AG04449 (cell line): ENCODE measurements around the gene FBXO22.
A peak's percentile ranks its signal among the peaks of the same experiment; 100 is the strongest.
"Not testable (repeated sequence)": the region's sequence is repeated elsewhere in the genome, so short reads cannot be mapped to it uniquely, and the experiment has no call there.

Source experiments
- CTCF ChIA-PET: fragments of 350-600 bp; formaldehyde crosslinking; extraction: SDS; loops from one replicate; lab custom pipeline; 2021; ENCODE audit warnings: antibody characterized with exemption; lab: Yijun Ruan, JAX
- POLR2A ChIA-PET: fragments of 400-600, 350-600 bp; formaldehyde crosslinking; extraction: SDS; loops from one replicate; lab custom pipeline; 2020; ENCODE audit warnings: antibody characterized with exemption, inconsistent platforms; lab: Yijun Ruan, JAX
- DNase-seq: peaks from one replicate; pipeline ENCODE4 v3.0.0-alpha.2; 2010; ENCODE audit warnings: low read depth, low spot score
- H3K4me3 ChIP-seq: 2 replicates; pipeline ENCODE4 v1.5.1; 2011; ENCODE audit warnings: low read depth, mild to moderate bottlenecking, control low read depth, low read length
- CTCF ChIP-seq: IDR thresholded peaks from one replicate; pipeline ENCODE4 v1.5.1; 2011; ENCODE audit warnings: mild to moderate bottlenecking, moderate library complexity, low read length, control low read depth, inconsistent platforms; ENCODE audit not compliant: insufficient read depth; ENCODE audit errors: missing control alignments

FBXO22 gene

GRCh38 chr15:75903331-75904239, at the start of gene FBXO22:
Gene FBXO22, plus strand, starts transcription at chr15:75903878. Its CDS starts 86 bp downstream, at chr15:75903964.
- H3K4me3 ChIP-seq = peak within 1 kb of the TSS; percentile 99
- no peak for TF ChIP-seq CTCF
- CTCF ChIA-PET = interaction anchor here (1.8 to 2.3 kb wide), 3 partner anchors 10 to 25 kb away, joined by 5 to 10 read pairs (median 10); no protein-coding TSS in a partner anchor
- POLR2A ChIA-PET = interaction anchor here (0.6 to 1.0 kb wide), 3 partner anchors 12 to 274 kb away, joined by 3 read pairs; no protein-coding TSS in a partner anchor
- peak; percentile 31 for DNase-seq

GRCh38 chr15:75857886-75858285, 45.8 kb upstream of the FBXO22 start:
- ChIA-PET POLR2A (no interaction called here), CTCF (no interaction called here)
- DNase-seq = no peak
- TF ChIP-seq CTCF = no peak
- no peak overlapping the region for H3K4me3 ChIP-seq

- no peak for DNase-seq
- POLR2A ChIA-PET = interaction anchor here (0.7 to 0.8 kb wide), 2 partner anchors 18 to 133 kb away, joined by 3 read pairs; no protein-coding TSS in a partner anchor
- H3K4me3 ChIP-seq = no peak overlapping the region
- TF ChIP-seq CTCF = no peak
- CTCF ChIA-PET = interaction anchor here (0.9 kb wide), 1 partner anchor 8 kb away, joined by 4 read pairs; no protein-coding TSS in a partner anchor
These were observed 41.8 kb upstream of the FBXO22 start for GRCh38 chr15:75861750-75862402.

- no peak for DNase-seq
- TF ChIP-seq CTCF = no peak
- no peak overlapping the region for H3K4me3 ChIP-seq
- ChIA-PET POLR2A (no interaction called here), CTCF (interaction anchor here (0.9 kb wide), 1 partner anchor 9 kb away, joined by 4 read pairs; no protein-coding TSS in a partner anchor)
These were observed 40.9 kb upstream of the FBXO22 start for GRCh38 chr15:75862796-75863195.

GRCh38 chr15:75864213-75865059, 39.2 kb upstream of the FBXO22 start:
- ChIA-PET POLR2A (no interaction called here), CTCF (interaction anchor here (0.6 kb wide), 1 partner anchor 31 kb away, joined by 3 read pairs; no protein-coding TSS in a partner anchor)
- H3K4me3 ChIP-seq = no peak overlapping the region

GRCh38 chr15:75866045-75866444, 37.6 kb upstream of the FBXO22 start:
- POLR2A ChIA-PET = not testable (repeated sequence)
- CTCF ChIA-PET = interaction anchor here (1.4 kb wide), 1 partner anchor 10 kb away, joined by 3 read pairs; no protein-coding TSS in a partner anchor

More at GRCh38 chr15:75864213-75865059, 39.2 kb upstream of the FBXO22 start:
- no peak for TF ChIP-seq CTCF
- DNase-seq = no peak

More at GRCh38 chr15:75866045-75866444, 37.6 kb upstream of the FBXO22 start:
- DNase-seq, H3K4me3 ChIP-seq: not testable (repeated sequence)
